Liver (tissue), 9 donors: Measurements from ENCODE around the gene LANCL3. TPM values are rescaled to one million over a fixed set of nuclear protein-coding genes. Genes with fewer than 3 reads are reported as not detected.
A peak's percentile ranks its signal among the peaks of the same experiment; 100 is the strongest.

Experiments
- DNase-seq: peaks from one replicate; pipeline ENCODE4 v3.0.0-alpha.2; 2017; ENCODE audit warnings: low spot score
- H3K27ac ChIP-seq, 2 donors: one replicate each; pipeline ENCODE4 v1.7.0; 2013; ENCODE audit warnings: inconsistent platforms in 2 of 2, low read length in 2 of 2, control low read depth in 1 of 2, low read depth in 1 of 2, mild to moderate bottlenecking in 1 of 2
- H3K27me3 ChIP-seq, 4 donors: one replicate each; pipeline versions ENCODE4 v1.6.1 to v1.7.0; 2013; ENCODE audit warnings: low read length in 3 of 4, inconsistent platforms in 1 of 4, mild to moderate bottlenecking in 1 of 4, moderate library complexity in 1 of 4; ENCODE audit not compliant: control insufficient read depth in 4 of 4, insufficient read depth in 4 of 4
- H3K36me3 ChIP-seq, 4 donors: one replicate each; pipeline versions ENCODE4 v1.6.1 to v1.7.0; 2013; ENCODE audit warnings: low read length in 3 of 4, mild to moderate bottlenecking in 3 of 4, low read depth in 1 of 4, moderate library complexity in 1 of 4; ENCODE audit not compliant: control insufficient read depth in 4 of 4, insufficient read depth in 3 of 4
- H3K4me1 ChIP-seq, 4 donors: one replicate each; pipeline versions ENCODE4 v1.6.1 to v1.7.0; 2013; ENCODE audit warnings: low read length in 3 of 4, mild to moderate bottlenecking in 3 of 4, moderate library complexity in 1 of 4; ENCODE audit not compliant: control insufficient read depth in 4 of 4, insufficient read depth in 4 of 4
- H3K4me3 ChIP-seq, 3 donors: one replicate each; pipeline versions ENCODE4 v1.6.1 to v1.7.0; 2013; ENCODE audit warnings: low read length in 3 of 3, control low read depth in 1 of 3, low read depth in 1 of 3, mild to moderate bottlenecking in 1 of 3
- H3K9ac ChIP-seq, 2 donors: one replicate each; pipeline ENCODE4 v1.7.0; 2013; ENCODE audit warnings: low read length in 2 of 2, mild to moderate bottlenecking in 2 of 2, moderate library complexity in 2 of 2, control low read depth in 1 of 2, low read depth in 1 of 2
- H3K9me3 ChIP-seq, 4 donors: one replicate each; pipeline versions ENCODE4 v1.6.1 to v1.7.0; 2013; ENCODE audit warnings: low read length in 3 of 4; ENCODE audit not compliant: control insufficient read depth in 4 of 4
- CTCF ChIP-seq: fragments of 150-350 bp; IDR thresholded peaks from 2 replicates; pipeline ENCODE4 v1.5.1; 2017; ENCODE audit warnings: improper control_type of control experiment, low read depth, low read length; ENCODE audit not compliant: missing input control
- EGR1 ChIP-seq, 2 donors: IDR thresholded peaks; 2 replicates each; pipeline ENCODE4 v1.6.1; 2016 to 2018; ENCODE audit warnings: antibody characterized with exemption in 2 of 2, low read depth in 2 of 2
- FOXA1 ChIP-seq: IDR thresholded peaks from 2 replicates; pipeline ENCODE4 v1.6.1; 2016; ENCODE audit warnings: antibody characterized with exemption
- GABPA ChIP-seq, 2 donors: IDR thresholded peaks in 1 of 2; conservative IDR thresholded peaks in 1 of 2; 2 replicates each; pipeline ENCODE4 v1.6.1; 2016; ENCODE audit warnings: antibody characterized with exemption in 2 of 2, mild to moderate bottlenecking in 1 of 2, moderate library complexity in 1 of 2
- HNF4A ChIP-seq, 2 donors: conservative IDR thresholded peaks; 2 replicates each; pipeline ENCODE4 v1.6.1; 2016; ENCODE audit warnings: antibody characterized with exemption in 2 of 2, mild to moderate bottlenecking in 2 of 2
- HNF4G ChIP-seq: IDR thresholded peaks from 2 replicates; pipeline ENCODE4 v1.6.1; 2016; ENCODE audit warnings: antibody characterized with exemption
- JUND ChIP-seq, 2 donors: IDR thresholded peaks; 2 replicates each; pipeline ENCODE4 v1.6.1; 2016; ENCODE audit warnings: antibody characterized with exemption in 2 of 2
- RAD21 ChIP-seq, 2 donors: IDR thresholded peaks; 2 replicates each; pipeline ENCODE4 v1.6.1; 2016; ENCODE audit warnings: antibody characterized with exemption in 2 of 2, mild to moderate bottlenecking in 2 of 2
- RXRA ChIP-seq, 2 donors: IDR thresholded peaks; 2 replicates each; pipeline ENCODE4 v1.6.1; 2017 to 2018; ENCODE audit warnings: antibody characterized with exemption in 2 of 2, mild to moderate bottlenecking in 1 of 2
- SP1 ChIP-seq: IDR thresholded peaks from 2 replicates; pipeline ENCODE4 v1.6.1; 2018; ENCODE audit warnings: antibody characterized with exemption, mild to moderate bottlenecking
- TAF1 ChIP-seq: conservative IDR thresholded peaks from 2 replicates; pipeline ENCODE4 v1.6.1; 2016; ENCODE audit warnings: antibody characterized with exemption, mild to moderate bottlenecking
- YY1 ChIP-seq: IDR thresholded peaks from 2 replicates; pipeline ENCODE4 v1.6.1; 2016; ENCODE audit warnings: antibody characterized with exemption, mild to moderate bottlenecking
- ZBTB33 ChIP-seq: IDR thresholded peaks from 2 replicates; pipeline ENCODE4 v1.6.1; 2016; ENCODE audit warnings: antibody characterized with exemption
- WGBS: extraction: QIAGEN DNeasy Blood & Tissue Kit; methylation state at CpG from one replicate; pipeline ENCODE4 v1.1.7; 2013; 5-methylcytosine and 5-hydroxymethylcytosine counted together
- polyA plus RNA-seq, 2 donors: library from polyadenylated mRNA; stranded (reverse) in 1 of 2; unstranded in 1 of 2; fragments of 200-250 nt in 1 of 2; fragments of >200 nt in 1 of 2; fragmentation: Nextera tagmentation in 1 of 2; extraction: Ambion mirVana in 1 of 2; gene quantifications; one replicate each; pipeline versions ENCODE4 v1.2.1 to v1.2.3, GENCODE V29; 2013 to 2015
- total RNA-seq, 2 donors: library from RNA; depleted of rRNA; stranded (reverse); fragments of >200 nt; gene quantifications; one replicate each; pipeline ENCODE4 v1.2.3, GENCODE V29; 2014
- TF ChIP-seq, protein P1 (sequence below): IDR thresholded peaks from 2 replicates; pipeline ENCODE4 v1.6.1; 2016; ENCODE audit warnings: antibody characterized with exemption
- TF ChIP-seq, protein P2 (sequence below): IDR thresholded peaks from 2 replicates; pipeline ENCODE4 v1.6.1; 2016; ENCODE audit warnings: antibody characterized with exemption, mild to moderate bottlenecking
- donor health status: healthy.
- donor health status: healthy.
- donor health status: healthy.
- donor health status: healthy.
- donor health status: healthy.

Gene LANCL3
- total and polyA plus RNA-seq, 4 donors = under 0.01 to 2.1 (median 0.01) TPM; not detected in 1

DNA sequence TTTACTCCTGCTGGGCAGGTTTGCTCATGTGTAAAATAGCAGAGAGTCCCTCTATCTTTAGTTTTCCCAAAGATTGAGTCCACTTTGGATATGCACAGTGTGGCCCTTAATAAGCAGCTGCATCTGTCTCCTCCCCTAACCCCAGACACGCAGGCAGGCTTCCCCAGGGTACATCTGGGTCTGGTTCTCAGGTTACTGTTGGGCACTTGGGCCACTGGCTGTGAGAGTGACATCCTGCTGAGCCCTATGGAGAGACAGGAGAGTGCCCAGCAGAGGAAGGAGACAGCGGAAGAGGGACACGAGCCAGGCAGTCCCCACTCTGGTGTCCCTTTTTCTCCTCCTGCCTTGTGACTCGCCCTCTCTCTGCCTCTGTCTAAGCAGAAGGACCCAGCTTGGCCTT is 130.1 kb downstream of the LANCL3 start (continued):
- TF ChIP-seq EGR1 (IDR thresholded peaks at IDR 0.05; ENCODE audit: low read depth in 2 of 2) = no peak

DNA sequence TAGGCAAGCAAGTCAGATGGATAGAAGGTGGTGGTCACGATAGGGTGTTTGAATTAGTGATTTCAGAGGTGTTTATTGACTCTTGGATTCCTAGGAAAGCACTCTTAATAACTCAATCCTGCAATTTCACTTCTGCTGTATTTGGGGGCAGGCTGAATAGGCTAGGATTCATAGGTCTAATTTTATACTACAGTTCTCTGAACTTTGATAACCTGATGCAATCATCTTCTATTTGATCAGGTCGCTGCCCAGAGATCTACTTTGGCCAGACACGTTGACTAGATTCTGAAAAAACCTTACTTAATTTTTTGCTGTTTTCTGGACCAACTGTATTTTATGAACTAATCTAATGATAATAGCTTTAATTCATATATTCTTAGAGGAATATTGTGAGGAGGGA is 140.5 kb downstream of the LANCL3 start:
- H3K4me3 ChIP-seq = no peak overlapping the region
- peaks cover 0 to 14% (median 6%) of the 10 kb centered on the region in 4 donors for H3K4me1 ChIP-seq
- WGBS = 28% methylated on average over 3 of the region's 3 CpGs
- TF ChIP-seq TAF1 = no peak
- TF ChIP-seq EGR1 (IDR thresholded peaks at IDR 0.05; ENCODE audit: low read depth in 2 of 2) = no peak
- TF ChIP-seq, protein P1, sequence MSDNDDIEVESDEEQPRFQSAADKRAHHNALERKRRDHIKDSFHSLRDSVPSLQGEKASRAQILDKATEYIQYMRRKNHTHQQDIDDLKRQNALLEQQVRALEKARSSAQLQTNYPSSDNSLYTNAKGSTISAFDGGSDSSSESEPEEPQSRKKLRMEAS = no peak
- no peak for TF ChIP-seq YY1
- TF ChIP-seq CTCF = no peak
- TF ChIP-seq RXRA (IDR thresholded peaks at IDR 0.05) = peak; percentile 49 to 53
- no peak for TF ChIP-seq GABPA (IDR thresholded peaks at IDR 0.05 in 1 of 2, conservative IDR thresholded peaks at IDR 0.05 in 1 of 2)
- TF ChIP-seq SP1 = peak; percentile 45
- TF ChIP-seq ZBTB33 = no peak
- TF ChIP-seq FOXA1 = no peak
- peak; percentile 78 to 80 for TF ChIP-seq HNF4A (conservative IDR thresholded peaks at IDR 0.05)
- no peak for TF ChIP-seq RAD21 (IDR thresholded peaks at IDR 0.05)
- no peak for TF ChIP-seq HNF4G
- H3K27me3 ChIP-seq = peaks cover 0 to 3% (median 0%) of the 10 kb centered on the region in 4 donors
- no peaks in the 10 kb centered on the region for H3K9me3 ChIP-seq
- DNase-seq = no peak
- H3K36me3 ChIP-seq = no peaks in the 10 kb centered on the region
- H3K9ac ChIP-seq = no peak overlapping the region
- peak overlapping the region; percentile 68 to 85 for H3K27ac ChIP-seq

- Histone ChIP-seq H3K9ac (no peak overlapping the region), H3K9me3 (no peaks in the 10 kb centered on the region), H3K4me3 (no peak overlapping the region), H3K27me3 (peaks cover 0 to 3% (median 0%) of the 10 kb centered on the region in 4 donors), H3K36me3 (no peaks in the 10 kb centered on the region), H3K4me1 (peaks cover 0 to 14% (median 6%) of the 10 kb centered on the region in 4 donors), H3K27ac (peak overlapping the region; percentile 68 to 85)
- TF ChIP-seq, protein P2, sequence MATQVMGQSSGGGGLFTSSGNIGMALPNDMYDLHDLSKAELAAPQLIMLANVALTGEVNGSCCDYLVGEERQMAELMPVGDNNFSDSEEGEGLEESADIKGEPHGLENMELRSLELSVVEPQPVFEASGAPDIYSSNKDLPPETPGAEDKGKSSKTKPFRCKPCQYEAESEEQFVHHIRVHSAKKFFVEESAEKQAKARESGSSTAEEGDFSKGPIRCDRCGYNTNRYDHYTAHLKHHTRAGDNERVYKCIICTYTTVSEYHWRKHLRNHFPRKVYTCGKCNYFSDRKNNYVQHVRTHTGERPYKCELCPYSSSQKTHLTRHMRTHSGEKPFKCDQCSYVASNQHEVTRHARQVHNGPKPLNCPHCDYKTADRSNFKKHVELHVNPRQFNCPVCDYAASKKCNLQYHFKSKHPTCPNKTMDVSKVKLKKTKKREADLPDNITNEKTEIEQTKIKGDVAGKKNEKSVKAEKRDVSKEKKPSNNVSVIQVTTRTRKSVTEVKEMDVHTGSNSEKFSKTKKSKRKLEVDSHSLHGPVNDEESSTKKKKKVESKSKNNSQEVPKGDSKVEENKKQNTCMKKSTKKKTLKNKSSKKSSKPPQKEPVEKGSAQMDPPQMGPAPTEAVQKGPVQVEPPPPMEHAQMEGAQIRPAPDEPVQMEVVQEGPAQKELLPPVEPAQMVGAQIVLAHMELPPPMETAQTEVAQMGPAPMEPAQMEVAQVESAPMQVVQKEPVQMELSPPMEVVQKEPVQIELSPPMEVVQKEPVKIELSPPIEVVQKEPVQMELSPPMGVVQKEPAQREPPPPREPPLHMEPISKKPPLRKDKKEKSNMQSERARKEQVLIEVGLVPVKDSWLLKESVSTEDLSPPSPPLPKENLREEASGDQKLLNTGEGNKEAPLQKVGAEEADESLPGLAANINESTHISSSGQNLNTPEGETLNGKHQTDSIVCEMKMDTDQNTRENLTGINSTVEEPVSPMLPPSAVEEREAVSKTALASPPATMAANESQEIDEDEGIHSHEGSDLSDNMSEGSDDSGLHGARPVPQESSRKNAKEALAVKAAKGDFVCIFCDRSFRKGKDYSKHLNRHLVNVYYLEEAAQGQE = no peak
- TF ChIP-seq YY1 (peak; percentile 55), EGR1 (IDR thresholded peaks at IDR 0.05; ENCODE audit: low read depth in 2 of 2) (peak in 1 of 2 donors; percentile 67), JUND (IDR thresholded peaks at IDR 0.05) (peak; percentile 70 to 95)
- DNase-seq = no peak
- 56% methylated on average over 3 of the region's 3 CpGs for WGBS
Measured at GRCh38 chrX:37712458-37712857, 141.0 kb downstream of the LANCL3 start.
